HG02678 (cell line): Measurements from ENCODE around the gene HAAO.

Source experiments
- ATAC-seq: cut with Tn5 transposase; IDR thresholded peaks from one replicate; pipeline ENCODE4 v1.9.1; 2021; ENCODE audit warnings: mild to moderate bottlenecking, moderate library complexity; ENCODE audit not compliant: unreplicated experiment

The HAAO gene

DNA sequence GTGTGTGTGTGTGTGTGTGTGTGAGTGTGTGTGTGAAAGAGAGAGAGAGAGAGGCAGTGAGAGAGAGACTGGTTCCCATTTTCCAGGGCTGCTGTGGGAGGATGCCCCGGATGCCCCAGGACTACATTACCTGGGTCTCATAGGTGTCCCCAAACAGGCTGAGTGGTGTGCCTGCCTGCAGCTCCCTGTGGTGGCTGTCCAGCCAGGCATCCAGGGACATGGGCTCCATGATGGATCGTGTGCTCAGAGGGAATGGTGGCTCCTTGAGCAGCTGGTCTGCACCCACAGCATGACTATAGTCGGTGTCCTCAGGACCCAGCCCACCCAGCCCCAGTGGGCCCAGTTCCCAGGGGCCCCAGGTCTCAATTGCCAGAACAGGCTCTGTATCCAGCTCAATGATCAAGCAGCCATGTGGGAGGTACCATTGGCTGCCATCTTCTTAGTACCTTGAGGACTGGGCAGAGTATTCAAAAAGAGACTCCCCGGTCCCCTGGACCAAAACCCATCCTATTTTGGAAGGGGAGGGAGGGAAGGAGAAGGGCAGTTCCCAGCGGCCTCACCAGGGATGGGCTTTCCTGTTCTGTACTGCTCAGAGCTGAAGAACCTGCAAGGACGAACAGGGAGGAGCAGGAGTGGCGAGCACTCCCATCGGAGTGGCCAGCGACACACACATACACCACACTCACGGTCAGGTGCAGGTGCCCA is 22.6 kb downstream of the HAAO start:
- ATAC-seq = no peak

DNA sequence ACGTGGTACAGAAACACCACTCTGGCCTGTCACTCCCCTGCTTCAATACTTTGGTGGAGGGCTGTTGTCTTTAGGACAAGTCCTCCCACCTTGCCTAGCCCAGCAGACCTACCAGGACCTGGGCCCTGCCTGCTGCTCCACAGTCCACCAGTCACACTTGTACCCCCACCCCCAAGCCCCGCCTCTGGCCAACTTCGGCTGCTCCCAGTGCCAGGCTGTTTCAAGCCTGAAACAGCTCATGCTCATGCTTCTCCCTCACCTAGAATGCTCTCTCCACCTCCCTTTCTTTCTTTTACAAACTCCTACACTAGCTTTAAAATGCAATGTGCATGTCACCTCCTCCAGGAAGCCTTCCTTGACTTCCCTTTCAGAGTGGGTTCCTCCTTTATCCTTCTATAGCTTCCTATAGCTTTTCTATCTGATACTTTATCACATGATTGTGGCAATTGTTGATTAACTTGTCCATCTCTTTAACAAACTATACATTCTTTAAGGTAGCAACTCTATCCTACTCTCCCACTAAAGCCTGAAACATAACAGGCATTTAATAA is 23.6 kb downstream of the HAAO start:
- ATAC-seq = no peak

DNA sequence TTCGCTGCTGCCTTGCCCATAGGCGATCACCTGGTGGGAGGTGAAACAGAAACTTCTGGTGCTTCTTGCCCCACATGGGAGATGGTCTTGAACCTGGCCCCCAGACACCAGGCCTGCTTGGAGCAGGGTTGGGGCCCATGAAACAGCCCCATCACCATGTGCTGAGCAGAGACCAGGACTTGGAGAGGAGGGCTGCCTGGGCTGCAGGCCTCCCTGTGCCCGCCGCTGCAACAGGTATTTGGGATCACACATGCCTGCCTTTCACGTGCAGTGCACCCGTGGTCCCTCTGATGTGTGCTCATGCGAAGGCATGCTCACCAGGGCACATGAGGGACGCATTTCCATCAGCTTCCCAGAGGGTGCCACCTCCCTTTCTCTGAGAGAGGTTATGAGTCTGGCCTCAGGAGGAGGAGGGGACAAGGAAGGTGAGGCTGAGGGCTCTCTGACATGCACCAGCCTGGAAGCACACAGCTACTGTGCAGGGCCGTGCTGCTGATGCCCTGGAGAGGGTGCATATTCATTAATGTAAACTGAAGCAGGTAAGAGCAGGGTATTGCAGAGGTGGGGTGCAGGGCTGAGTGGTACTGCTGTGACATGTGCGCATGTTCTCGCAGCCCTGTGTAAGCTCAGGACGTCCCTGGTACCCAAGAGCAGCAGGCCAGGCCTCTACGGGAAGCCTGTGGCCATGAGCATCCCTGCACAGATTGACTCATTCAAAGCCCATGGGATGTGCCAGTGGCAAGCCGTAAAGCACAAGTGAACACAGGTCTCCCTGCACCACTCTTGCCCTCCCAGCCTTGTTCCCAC is 24.3 kb downstream of the HAAO start:
- ATAC-seq = no peak

DNA sequence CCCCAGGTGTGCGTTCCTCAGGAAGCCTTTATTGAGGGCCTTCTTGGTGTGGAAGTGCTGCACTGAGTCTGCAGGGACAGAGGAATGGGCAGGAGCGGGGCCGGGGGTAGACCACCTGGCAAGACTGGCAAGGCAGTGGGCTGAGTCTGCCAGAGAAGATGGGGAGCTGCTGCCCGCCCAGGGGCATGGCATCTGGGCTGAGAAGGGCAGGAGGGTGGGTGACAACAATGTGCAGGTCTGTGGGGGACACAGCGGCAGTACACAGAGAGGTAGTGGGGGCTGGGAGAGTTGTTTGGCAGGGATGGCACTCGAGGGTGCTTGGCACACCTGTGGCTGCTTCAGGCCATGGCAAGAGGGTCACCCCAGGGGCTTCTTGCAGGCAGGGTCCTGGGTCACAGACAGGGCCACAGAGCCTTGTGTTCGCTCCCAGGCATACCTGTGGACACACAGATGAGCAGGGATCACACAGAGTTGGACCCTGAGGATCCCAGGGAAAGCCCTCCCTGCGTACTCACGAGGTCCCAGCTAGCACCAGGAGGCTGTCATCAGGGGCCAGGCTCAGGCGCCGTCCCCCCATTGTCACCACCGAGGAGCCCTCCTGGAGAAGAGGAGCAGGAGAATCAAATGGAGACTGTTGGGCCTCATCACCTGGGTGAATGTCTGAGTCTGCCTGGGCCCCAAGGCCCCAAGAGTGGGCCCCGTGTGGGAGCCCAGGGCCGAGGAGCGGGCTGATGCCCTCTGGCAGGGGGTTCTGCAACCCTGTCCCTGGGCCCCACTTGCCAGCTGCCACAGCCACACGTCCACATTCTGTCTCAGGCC is 25.1 kb downstream of the HAAO start:
- no peak for ATAC-seq

DNA sequence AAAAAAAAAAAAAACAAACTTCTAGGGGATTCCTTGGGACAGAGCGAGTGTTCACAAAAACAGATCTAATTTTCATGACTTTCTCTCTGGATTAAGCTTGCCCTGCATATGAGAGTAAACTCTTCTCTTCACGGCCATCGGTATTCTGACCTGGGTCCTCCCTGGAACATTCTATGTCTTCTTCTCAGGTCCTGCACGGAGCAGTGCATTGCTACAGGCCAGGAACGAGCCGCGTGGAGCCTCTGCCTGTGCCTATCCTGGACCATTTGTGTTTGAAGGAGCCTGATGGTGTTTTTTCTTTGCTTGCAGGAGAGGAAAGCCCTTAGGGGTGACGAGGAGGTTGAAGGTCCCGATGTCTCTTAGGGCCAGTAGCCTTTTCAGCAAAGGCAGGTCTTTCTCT is 26.7 kb downstream of the HAAO start:
- ATAC-seq = no peak

DNA sequence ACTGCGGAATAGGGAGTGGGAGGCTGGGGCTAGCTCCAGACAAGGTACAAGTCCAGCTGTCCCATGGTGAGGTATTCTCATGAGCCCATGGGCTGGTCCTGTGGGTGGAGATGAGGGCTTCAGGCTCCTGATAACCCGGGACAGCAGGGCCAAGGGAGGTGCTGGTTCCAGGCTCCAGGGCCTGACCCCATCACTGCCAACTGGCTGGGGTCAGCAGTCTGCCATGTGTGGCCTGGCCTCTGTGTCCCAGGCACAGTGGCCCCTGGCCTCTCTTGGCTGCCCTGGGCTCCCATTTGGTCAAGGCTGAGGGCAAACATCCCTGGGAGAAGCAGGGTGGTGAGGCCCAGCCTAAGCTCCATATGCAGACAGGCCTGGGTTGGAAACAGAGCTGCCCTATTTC is 27.5 kb downstream of the HAAO start:
- ATAC-seq = no peak

DNA sequence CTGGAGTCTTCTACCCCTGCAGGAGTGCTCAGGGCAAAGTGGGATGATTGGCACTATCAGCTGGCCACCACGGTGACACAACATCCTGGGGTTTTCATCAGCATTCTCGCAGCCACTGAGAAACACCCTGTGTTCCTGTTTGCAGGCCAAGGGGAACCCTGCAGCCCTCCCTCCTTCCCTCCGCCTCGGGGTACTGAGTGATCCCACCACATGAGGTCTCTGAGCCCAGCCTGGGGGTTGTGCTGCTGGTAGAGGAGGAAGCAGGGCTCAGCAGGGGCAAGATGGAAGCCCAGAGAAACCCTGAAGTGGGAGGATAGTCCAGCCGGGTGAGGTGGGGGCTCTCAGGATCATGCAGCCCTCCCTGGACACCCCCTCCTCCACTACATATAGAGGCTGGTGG is 28.3 kb downstream of the HAAO start, which contains the start of gene OXER1:
Gene OXER1 (minus strand): TSS at position 40 of the 400 bp plus-strand sequence. CDS start 73 bp downstream, outside the sequence.
- ATAC-seq = no peak

DNA sequence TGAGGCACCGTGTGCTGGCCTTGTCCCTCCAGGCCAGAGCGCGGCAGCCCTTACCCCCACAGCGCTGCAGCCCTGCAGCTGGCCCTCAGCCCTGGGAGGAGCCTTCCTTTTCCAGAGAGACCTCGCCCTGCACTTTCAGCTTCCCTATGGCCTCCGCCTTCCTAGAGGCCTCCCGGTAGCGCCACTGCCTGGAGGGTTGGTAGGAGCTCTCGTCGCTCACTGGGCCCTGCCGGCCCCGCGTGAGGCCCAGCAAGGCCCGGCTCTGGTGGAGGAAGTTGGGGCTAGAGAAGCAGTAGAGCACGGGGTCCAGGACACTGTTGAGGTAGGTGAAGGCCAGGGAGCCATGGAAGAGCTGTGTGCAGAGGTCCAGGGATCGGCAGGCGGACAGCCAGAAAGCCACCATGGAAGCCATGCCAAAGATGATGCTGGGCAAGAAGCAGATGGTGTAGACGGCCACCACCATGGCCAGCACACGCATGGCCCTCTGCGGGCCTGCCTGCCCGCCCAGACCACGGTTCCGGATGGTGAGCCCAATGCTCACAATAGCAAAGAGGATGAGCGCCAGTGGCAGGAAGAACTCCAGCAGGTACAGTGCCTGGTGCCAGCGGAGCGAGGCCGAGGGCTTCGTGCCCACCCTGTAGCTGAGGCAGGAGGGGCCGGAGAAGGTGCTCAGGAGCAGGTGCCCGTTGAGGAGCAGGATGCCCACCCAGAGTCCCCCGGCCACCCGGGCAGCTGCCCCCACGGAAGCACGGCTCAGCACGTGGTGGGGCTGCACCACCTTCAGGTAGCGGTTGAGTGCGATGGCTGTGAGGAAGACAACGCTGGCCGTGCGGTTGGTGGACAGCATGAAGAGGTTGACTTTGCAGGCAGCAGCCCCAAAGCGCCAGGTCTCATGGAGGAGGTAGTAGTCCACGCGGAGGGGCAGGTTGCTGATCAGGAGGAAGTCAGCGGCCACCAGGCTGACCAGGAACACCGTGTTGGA is 29.3 kb downstream of the HAAO start:
- no peak for ATAC-seq

DNA sequence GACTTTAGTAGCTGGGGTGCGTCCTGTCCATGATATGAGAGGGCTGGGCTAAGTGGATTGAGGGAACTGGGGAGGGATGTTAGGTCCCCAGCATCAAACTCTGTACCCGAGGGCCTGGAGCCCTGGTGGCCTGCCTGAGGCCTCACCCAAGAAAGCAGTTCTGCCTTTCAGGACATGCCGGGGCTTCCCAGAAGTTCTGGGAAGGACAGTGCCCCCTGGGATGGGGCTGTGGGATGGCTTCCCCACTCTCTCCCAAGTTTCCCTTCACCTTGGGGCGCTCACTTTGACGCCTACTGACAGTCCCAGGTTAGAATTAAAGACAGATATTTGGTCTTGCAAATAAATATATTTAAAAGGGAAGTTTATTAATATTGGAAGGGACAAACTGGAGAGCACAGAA is 30.2 kb downstream of the HAAO start:
- ATAC-seq = no peak

DNA sequence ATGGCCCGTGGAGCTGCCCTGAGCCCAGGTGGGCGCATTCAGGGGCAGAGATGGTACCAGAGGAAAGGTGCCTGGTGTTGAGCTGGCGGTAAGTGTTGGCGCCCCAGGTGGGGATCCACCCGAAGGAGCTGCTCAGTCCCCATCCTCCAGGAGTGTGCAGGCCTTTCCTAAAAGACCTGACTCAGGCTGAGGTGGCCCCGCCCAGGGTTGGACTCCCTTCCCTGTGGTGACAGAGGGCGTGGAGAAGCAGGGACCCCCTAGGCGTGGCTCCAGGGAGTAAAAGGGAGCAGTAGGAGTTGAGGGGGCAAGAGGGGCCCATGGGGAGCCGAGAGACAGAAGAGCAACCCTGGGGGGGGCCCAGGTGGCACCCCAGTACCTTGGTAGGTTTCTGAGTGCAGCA is 30.8 kb downstream of the HAAO start:
- no peak for ATAC-seq

DNA sequence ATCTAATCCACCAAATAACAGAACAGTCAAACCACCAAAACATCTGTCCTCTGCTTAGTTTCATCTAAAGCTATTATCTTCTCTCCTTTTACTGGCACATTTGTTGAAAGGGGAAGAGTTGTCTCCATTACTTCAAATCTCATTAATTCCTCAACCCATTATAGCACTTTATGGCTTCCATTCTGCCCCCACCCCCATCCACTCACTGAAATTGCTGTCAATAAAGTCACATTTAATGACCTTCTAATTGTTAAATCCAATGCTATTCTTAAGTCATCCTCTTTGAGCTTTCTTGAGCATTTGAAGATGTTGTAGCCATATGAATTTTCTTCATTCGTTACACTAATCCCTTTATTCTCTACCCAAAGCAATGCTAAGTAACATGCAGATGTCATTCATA is 33.6 kb downstream of the HAAO start:
- no peak for ATAC-seq

DNA sequence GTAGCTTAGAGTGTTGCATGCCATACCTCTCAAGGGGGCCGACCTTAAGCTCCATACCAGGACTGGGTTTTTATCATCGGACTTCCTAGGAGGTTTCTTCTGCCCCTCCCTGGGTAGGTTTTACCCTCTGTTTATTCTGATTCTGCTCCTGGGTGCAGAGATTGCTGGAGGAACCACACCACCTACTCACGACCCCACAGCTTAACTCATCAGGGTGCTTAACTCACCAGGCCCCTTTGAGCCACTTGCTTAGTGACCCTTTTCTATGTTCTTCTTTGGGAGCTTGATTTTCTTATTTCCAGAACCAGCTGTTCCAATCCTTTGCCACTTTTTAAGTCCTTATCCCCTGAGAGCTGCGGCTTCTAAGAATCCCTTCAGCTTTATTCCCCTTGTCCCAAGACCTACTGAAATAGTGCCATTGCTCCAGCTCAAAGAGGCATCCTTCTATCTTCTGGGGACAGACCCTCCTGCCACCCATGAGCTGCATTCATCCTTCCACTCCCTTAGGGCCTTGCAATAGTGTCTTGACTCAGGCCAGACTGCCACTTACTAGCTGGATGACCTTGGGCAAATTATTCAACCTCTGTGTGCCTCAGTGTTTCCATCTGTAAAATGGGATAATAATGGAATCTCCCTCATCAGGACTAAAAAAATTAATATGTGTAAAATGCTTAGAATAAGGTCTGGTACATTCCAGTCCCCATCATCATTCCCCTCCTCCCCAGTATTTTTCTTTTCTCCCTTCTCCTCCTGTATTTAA is 34.2 kb downstream of the HAAO start:
- no peak for ATAC-seq

DNA sequence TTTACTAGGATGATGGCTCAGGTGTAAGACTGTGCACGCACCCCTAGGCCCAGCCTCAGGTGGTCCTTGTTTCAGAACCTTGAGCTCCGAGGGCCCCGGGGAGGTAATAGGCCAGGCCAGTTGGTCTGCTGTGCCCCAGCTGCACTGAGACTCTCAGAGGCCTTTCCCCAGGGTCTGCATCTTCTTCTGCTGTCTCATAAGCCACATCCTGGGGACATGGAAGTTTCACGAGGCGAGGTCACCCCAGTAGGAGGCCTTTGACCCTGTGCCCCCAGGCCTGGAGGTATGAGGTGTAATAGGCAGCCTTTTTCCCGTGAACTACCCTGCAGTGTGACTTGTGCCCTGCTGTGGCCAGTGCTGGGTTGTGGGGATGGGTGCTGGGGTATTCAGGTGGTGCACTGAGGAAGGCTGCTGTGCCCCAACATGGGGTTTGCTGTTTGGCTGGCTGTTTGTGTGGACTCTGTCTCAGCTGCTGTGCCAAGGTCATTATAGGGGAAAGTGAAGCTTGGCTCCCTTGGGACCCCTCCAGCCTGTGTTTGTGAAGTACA is 35.3 kb downstream of the HAAO start:
- ATAC-seq = no peak

DNA sequence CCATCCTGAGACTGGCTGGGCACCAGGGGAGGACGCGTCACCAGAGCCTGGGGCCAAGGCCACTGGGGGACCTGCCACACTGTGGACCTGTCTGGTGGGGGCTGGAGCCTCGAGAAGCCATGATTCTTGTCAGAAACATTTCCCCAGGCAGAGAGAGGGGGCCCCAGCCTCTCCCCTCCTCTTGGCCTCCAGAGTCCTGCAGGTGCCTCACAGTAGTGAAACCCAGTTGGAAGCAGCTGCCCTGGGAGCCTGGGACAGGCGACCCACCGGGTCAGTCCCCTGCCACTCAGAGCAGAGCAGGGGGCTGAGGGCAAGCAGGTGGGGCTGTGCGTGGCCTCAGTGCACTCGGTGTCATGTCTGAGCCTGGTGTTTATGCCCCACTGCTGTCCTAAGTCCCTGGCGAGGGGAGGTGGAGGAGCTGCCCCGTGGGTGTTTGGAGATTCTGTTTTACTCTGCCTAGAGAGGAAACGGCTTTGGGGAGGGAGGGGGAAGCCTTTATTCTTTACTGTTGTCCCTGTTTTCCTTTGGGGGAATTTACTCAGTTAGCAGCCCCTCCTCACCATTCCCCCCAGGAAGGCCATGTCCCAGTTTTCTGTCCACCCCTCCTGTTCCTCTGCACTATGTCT is 36.1 kb downstream of the HAAO start:
- no peak for ATAC-seq

DNA sequence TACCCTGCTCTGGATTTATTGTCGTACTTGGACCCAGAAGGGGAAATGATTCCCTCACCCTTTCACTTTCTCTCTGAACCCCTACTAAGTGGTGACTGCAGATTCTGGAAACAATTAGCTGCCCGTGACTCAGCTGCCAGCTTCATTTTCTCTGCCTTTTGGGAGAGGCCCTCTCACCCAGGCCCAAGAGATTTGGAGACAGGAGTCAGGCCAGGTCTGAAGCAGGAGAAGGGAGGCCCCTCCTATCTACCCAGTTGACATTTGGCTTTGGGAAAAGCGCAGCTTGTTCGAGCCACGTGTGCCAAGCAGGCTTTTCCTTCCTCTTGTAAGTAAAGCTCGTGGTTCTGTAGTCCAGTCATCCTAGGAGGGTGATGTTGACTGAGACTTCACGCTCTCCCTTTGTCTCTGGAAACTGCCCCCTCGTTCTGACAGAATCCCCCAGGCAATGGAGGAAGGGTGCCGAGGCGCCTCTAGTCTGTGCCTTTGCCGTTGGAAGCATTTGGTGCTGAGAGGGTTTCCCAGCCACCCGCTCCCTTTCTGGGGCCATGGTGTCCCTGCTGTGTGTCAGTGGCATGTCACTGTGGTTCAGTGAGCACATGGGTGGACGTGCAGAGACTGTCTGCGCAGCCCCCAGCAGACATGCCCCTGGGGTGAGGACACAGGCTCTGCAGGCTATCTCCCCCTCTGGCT is 37.0 kb downstream of the HAAO start:
- no peak for ATAC-seq

DNA sequence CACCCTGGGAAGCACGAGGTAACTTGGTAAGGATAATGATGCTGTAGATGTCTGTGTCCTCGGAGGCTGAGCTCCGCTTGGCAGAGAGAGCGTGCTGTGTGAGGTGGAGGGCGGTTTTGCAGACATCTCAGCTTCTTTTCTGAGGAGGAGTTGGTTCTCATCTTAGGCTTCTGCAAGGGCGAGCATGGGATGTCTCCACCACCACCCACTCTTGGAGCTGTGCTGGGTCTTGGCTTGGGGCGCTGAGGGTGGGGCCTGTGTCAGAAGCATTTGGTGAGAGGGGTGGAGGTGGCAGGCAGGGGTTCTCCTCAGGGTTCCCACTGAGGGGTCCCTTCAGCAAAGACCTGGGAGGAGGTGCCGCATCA is 37.6 kb downstream of the HAAO start:
- no peak for ATAC-seq

DNA sequence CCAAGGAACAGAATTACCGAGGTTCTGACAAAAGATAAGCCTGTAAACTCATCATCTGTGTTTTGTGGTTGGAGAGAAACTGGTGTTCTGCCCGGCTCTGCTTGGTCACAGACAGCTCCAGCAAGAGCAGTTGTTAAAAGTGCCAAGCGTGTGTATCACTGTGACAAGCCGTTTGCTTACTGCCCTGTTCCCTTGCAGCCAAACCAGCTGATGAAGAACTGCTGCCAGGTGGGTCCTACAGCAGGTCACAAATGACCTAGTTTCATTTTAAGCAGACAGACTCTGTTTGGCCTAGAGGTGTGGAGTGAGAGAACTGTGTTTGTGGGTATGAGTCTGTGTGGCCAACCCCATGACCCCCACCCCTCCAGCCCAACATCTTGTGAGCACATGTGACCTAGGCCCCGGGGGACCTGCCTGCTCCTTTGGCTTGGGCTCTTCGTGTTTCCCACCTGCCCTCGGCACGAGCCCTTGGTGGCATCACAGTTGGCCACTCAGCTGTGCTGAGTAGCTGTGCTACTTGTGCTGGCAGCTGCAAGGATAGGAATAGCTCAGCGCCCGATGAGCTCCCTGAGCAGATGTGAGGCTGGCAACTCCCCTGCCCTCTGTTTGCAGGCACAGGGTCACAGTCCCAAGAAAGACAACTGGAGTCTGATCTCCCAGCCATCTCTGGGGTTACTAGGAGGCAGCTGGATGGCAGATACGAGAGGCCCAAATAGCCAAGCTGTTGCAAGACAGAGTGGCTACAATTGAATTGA is 38.2 kb downstream of the HAAO start:
- ATAC-seq = peak; percentile 67
